GM18498 (cell line): ENCODE data around the gene TRIM43B.
A peak's percentile ranks its signal among the peaks of the same experiment; 100 is the strongest.
"Not testable (repeated sequence)": the region's sequence is repeated elsewhere in the genome, so short reads cannot be mapped to it uniquely, and the experiment has no call there.

Experiments used
- ATAC-seq: cut with Tn5 transposase; IDR thresholded peaks from one replicate; pipeline ENCODE4 v1.9.1; 2021; ENCODE audit warnings: mild to moderate bottlenecking, moderate library complexity; ENCODE audit not compliant: unreplicated experiment

TRIM43B gene

GRCh38 chr2:95484654-95485053 lies at the start of gene TRIM43B:
Gene TRIM43B, minus strand, starts transcription at chr2:95484754. Its CDS starts 2,040 bp downstream, at chr2:95482714.
- ATAC-seq, result not testable (repeated sequence)

- no peak for ATAC-seq
Observed at GRCh38 chr2:95531254-95531771, 46.8 kb upstream of the TRIM43B start.

- ATAC-seq, result peak; percentile 56
Observed at GRCh38 chr2:95530734-95531133, 46.2 kb upstream of the TRIM43B start.

GRCh38 chr2:95526360-95527341 lies 42.1 kb upstream of the TRIM43B start:
- peak; percentile 81 for ATAC-seq

DNA sequence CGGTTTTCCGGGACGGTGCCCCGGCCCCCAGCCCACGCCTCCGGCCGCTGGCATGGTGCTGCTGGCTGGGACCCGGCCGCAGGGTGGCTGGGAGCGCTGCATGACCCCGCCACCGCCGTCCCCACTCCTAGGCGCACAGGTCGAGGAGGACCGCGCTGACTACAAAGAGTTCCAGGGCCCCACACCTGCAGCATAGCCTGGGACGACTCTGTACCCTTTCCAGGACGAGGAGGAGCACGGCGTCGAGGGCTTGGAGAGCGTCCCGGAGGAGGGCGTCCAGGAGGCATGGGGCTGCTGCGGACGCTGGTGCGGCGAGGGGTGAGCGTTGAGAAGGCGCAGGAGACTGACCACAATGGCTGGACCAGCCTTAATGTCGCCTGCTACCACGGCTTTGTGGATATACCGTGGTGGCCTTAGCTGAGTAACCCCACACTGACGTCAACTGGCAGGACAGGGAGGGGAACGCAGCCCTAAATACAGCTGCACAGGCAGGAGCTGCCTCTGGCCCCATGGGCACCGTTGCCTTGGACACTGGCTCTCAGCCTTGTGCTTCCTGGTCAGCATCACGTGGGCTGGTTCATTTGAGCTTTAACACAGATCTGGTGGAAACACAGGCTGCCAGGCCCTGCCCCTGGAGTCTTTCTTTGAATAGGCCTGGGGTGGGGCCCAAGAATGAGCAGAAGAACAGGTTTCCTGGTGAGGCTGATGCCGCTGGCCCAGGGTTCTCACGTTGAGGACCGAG lies 40.9 kb upstream of the TRIM43B start:
- no peak for ATAC-seq

GRCh38 chr2:95524195-95524594 lies 39.6 kb upstream of the TRIM43B start:
- no peak for ATAC-seq

DNA sequence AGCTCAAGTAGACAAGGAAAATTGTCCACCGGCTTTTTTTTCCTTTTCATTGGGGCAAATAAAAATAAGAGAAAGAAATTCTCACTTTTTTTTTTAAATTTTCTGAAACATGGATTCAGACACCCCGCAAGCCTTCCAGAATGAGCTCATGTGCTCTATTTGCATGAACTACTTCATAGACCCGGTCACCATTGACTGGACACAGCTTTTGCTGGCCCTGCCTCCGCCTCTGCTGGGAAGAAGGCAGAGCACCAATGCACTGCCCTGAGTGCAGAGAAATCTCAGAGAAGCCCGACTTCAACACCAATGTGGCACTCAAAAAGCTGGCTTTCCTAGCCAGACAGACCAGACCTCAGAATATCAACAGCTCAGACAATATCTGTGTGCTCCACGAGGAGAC lies 30.2 kb upstream of the TRIM43B start:
- no peak for ATAC-seq

- ATAC-seq, result not testable (repeated sequence)
Observed at GRCh38 chr2:95514226-95514625, 29.7 kb upstream of the TRIM43B start.

DNA sequence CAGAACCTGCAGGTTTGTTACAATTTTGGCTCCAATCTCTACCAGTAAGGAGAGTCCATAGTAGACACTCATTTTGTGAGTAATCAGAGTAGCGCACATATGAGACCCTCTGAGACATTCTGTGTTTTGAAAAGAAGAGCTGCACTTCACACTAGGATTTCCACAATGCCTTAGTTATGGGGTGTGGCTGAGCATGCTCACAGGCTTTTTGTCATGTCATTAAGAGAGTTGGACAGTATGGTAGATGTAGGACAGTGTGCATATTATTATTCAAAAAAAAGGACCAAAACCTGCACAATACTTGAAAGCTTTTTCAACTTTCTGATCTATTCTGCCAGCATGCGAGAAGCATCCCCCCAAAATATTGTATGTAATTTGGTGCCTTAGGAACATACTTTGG lies 24.9 kb upstream of the TRIM43B start:
- no peak for ATAC-seq

DNA sequence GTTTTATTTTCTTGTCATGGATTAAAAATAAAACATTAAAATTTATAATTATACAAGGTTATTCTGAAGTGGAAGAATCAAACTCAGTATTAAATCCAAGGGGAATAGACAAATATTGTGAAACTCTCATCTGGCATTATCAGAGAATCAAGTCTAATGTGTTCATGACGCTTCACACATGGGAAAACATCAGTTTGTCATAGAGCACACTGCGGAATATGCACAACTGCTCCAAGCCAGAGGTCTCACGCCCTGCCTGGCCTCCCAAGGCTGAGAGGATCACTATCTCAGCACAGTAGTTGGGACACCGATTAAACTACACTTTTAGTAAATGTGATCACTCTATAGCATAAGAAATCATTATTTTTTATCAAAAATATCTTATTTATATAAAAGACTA lies 20.7 kb upstream of the TRIM43B start:
- ATAC-seq, result no peak

- ATAC-seq, result no peak
Observed at GRCh38 chr2:95500854-95501253, 16.3 kb upstream of the TRIM43B start.

DNA sequence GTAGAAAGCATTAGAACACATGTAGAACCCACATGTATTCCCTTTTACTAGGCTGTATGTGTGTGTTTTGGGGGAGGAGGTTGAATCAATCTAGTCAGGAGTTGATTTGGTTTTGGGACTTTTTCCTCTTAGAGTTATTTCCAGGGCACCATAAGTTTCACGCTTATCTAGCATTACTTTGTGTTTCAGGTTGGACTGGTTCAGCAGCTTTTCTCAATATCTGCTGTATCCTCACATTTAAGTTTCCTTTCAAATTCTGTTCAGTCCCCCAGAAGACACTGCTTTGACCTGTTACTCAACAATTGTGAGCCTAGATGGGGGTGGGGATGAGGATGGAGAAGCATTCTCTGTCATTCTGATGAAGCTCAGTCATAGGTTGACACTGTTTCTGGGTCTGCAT lies 7.5 kb upstream of the TRIM43B start:
- not testable (repeated sequence) for ATAC-seq

DNA sequence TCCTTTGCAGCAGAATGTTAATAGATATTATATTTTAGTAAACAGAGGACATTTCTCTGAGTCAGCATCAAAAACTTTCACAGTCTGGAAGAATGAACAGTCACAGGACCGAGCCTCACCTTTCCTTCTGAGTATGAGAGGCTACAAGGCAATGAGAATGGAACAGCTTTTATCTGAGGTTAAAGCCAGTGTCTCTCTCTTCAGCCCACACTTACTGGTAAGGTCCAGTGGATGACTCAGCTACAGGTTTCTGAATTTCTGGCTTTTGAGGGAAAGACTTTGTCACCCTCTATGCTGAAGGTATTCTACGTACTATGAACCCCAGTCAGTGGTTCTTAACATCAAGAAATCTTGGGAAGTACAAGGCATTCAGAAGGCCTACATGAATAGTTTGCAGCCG lies 9.5 kb downstream of the TRIM43B start:
- not testable (repeated sequence) for ATAC-seq

- ATAC-seq, result not testable (repeated sequence)
Observed at GRCh38 chr2:95467984-95468383, 16.6 kb downstream of the TRIM43B start.

DNA sequence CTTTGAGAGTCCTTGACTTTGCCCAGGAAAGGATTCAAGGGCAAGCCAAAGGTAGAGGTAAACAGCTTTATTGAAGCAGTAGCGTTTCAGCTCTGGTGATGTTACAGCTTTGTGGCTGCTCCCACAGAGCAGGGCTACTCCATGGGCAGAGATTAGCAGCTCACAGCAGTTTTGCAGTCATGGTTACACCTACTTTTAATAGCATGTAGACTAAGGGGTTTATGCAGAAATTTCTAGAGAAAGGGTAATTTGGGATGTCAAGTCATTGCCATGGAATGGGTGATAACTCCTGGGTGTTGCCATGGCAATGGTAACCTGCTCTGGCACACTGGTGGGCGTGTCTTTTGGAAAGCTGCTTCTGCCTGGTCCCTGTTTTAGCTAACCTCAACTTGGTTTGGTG lies 18.0 kb downstream of the TRIM43B start:
- ATAC-seq, result not testable (repeated sequence)

DNA sequence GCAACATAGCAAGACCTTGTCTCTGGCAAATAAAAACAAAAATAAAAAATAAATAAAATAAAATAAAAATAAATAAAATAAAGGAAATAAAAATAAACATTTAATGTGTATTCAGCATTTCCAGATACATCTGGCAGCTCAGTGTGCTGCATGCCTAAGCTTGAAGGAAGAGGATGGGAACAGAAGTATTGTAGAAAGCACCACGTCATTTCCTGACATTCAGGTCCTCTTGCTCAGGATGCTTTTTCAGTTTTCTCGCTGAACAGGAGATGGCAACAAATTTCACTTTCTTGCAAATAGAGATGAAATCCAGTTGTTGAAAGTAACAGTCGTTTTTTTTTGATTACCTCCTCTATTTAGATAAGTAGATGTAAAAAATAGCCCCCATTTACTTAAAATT lies 21.3 kb downstream of the TRIM43B start:
- not testable (repeated sequence) for ATAC-seq

DNA sequence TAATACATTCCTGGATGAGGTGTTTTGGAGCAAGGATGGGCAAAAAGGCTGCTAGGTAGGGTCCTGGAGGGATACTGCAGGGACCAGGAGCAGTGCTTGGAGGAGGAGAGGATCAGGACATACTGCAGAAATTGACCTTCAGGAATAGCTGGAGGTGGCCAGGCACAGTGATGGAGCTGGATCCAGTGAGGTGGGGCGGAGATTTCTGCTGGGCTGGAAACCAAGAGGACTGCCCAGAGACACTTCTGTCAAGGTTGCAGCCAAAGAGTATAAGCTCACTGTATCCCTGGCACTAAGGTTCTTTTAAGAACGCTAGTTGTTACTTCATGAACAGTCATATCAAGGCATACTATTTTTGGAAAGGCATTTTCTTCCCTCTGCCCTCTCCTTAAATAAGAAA lies 39.2 kb downstream of the TRIM43B start:
- not testable (repeated sequence) for ATAC-seq

GRCh38 chr2:95442474-95443099 lies 42.0 kb downstream of the TRIM43B start:
- not testable (repeated sequence) for ATAC-seq

GRCh38 chr2:95435872-95436209 lies 48.7 kb downstream of the TRIM43B start:
- not testable (repeated sequence) for ATAC-seq

DNA sequence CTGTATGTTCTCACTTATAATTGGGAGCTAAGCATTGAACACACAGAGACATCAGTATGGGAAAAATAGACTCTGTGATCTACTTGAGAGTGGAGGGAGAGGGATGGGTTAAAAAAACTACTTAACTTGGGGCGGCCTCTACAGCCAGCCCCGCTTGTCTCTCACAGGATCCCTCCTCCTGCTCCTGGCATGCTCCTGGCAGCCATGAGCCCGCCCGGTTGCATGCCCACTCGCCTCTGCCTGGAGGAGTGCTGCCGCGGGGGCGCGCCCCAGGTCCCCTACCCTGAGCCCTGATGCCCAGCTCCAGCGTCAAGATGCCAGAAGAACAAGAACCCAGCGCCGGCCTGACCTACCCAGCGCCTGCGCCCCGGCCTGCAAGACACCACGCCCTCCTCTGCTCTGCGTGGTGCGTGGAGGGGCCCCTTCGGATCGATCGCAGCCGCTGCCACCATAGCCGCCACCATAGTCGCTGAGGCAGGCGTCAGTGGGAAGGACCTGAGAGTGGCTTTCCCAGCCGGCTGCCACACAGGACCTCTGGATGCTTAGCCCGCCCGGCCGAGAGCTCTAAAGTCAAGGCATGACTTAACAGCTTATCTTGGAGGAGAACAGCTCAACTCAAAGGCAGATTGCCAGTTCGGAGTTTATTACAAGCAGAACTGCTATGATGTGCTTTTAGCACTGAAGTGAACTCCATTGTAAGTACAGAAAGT lies 49.2 kb downstream of the TRIM43B start:
- ATAC-seq, result not testable (repeated sequence)
